ENCODE results near the gene CDKN1B. TPM values are rescaled to one million over a fixed set of nuclear protein-coding genes. Genes with fewer than 3 reads are reported as not detected.

CDKN1B gene
- total and polyA plus RNA-seq, 2 donors (not counting 3 experiments of a cell fraction or from before 2014, with no cell fraction given): 12.7 to 40.8 TPM

- intact Hi-C loops (cut with micrococcal nuclease): no loop called here
- Histone ChIP-seq H3K27me3 (ENCODE audit: control insufficient read depth in 2 of 2, insufficient read depth in 2 of 2, low read length in 2 of 2) (no peaks in the 10 kb centered on the region), H4K20me1 (replicated peaks; ENCODE audit: control insufficient read depth, extremely low read depth, insufficient read depth, low read length) (no peaks in the 10 kb centered on the region), H3K9me1 (replicated peaks; ENCODE audit: control insufficient read depth, extremely low read depth, insufficient read depth, low read length) (no peaks in the 10 kb centered on the region), H3K4me1 (ENCODE audit: control insufficient read depth, extremely low read depth, insufficient read depth, low read length) (no peaks in the 10 kb centered on the region), H3K4me3 (replicated peaks in 1 of 3; ENCODE audit: insufficient read depth in 1 of 3, low read depth in 1 of 3, low read length in 3 of 3) (no peak overlapping the region), H3K36me3 (ENCODE audit: control insufficient read depth in 2 of 2, extremely low read depth in 1 of 2, insufficient read depth in 2 of 2, low read length in 2 of 2) (no peaks in the 10 kb centered on the region), H3K4me2 (ENCODE audit: insufficient read depth, low read length) (no peak overlapping the region), H3K9ac (replicated peaks; ENCODE audit: extremely low read depth, insufficient read depth, low read length) (no peak overlapping the region), H3K9me3 (replicated peaks; ENCODE audit: control insufficient read depth, insufficient read depth, low read length) (no peaks in the 10 kb centered on the region), H2AFZ (ENCODE audit: low read depth, low read length) (no peak overlapping the region), H3K79me2 (ENCODE audit: control insufficient read depth, insufficient read depth, low read length) (no peaks in the 10 kb centered on the region), H3K27ac (ENCODE audit: insufficient read depth, low read depth, low read length) (no peak overlapping the region)
- dilution Hi-C loops (cut with MboI; ENCODE audit: extremely low pct_ligation_motif_present, low sequenced_read_pairs): no loop called here
- ChIA-PET CTCF (interaction anchor here (4.6 kb wide), 1 partner anchor 11 kb away, joined by 48 read pairs; no protein-coding TSS in a partner anchor), POLR2A (no interaction called here)
- no peak for TF ChIP-seq JUN (IDR thresholded peaks at IDR 0.05; ENCODE audit: borderline replicate concordance, insufficient read depth, insufficient read length, low read depth)
- no peak for TF ChIP-seq GATA2 (IDR thresholded peaks at IDR 0.05; ENCODE audit: insufficient read depth, insufficient read length, low read depth, low read length)
- TF ChIP-seq POLR2AphosphoS5 (IDR thresholded peaks at IDR 0.05; ENCODE audit: insufficient read depth, low read depth, low read length): no peak
- no peak for TF ChIP-seq MYC (IDR thresholded peaks at IDR 0.05; ENCODE audit: low read depth, low read length)
- no peak for TF ChIP-seq EZH2 (IDR thresholded peaks at IDR 0.05; ENCODE audit: borderline replicate concordance, low read depth, low read length, severe bottlenecking)
- FAIRE-seq: no peak
- BruUV-seq (replicated peaks): no TSS peak
- no peak for DNase-seq (ENCODE audit: low read depth, low spot score)
Observed at GRCh38 chr12:12748044-12748443, 30.9 kb downstream of the CDKN1B start.

GRCh38 chr12:12749433-12749832 is 32.3 kb downstream of the CDKN1B start:
- Histone ChIP-seq H3K4me2 (ENCODE audit: insufficient read depth, low read length) (no peak overlapping the region), H3K9me1 (replicated peaks; ENCODE audit: control insufficient read depth, extremely low read depth, insufficient read depth, low read length) (no peaks in the 10 kb centered on the region), H3K27me3 (ENCODE audit: control insufficient read depth in 2 of 2, insufficient read depth in 2 of 2, low read length in 2 of 2) (no peaks in the 10 kb centered on the region), H3K4me3 (replicated peaks in 1 of 3; ENCODE audit: insufficient read depth in 1 of 3, low read depth in 1 of 3, low read length in 3 of 3) (no peak overlapping the region), H3K79me2 (ENCODE audit: control insufficient read depth, insufficient read depth, low read length) (no peaks in the 10 kb centered on the region), H3K9ac (replicated peaks; ENCODE audit: extremely low read depth, insufficient read depth, low read length) (no peak overlapping the region), H3K36me3 (ENCODE audit: control insufficient read depth in 2 of 2, extremely low read depth in 1 of 2, insufficient read depth in 2 of 2, low read length in 2 of 2) (no peaks in the 10 kb centered on the region), H2AFZ (ENCODE audit: low read depth, low read length) (no peak overlapping the region), H3K9me3 (replicated peaks; ENCODE audit: control insufficient read depth, insufficient read depth, low read length) (no peaks in the 10 kb centered on the region), H3K4me1 (ENCODE audit: control insufficient read depth, extremely low read depth, insufficient read depth, low read length) (no peaks in the 10 kb centered on the region), H4K20me1 (replicated peaks; ENCODE audit: control insufficient read depth, extremely low read depth, insufficient read depth, low read length) (no peaks in the 10 kb centered on the region), H3K27ac (ENCODE audit: insufficient read depth, low read depth, low read length) (no peak overlapping the region)
- POLR2A ChIA-PET: no interaction called here
- intact Hi-C loops (cut with micrococcal nuclease): no loop called here
- dilution Hi-C loops (cut with MboI; ENCODE audit: extremely low pct_ligation_motif_present, low sequenced_read_pairs): no loop called here
- BruUV-seq (replicated peaks): no TSS peak
- DNase-seq (ENCODE audit: low read depth, low spot score) (no peak), FAIRE-seq (no peak)
- TF ChIP-seq FOS (IDR thresholded peaks at IDR 0.05; ENCODE audit: borderline replicate concordance, insufficient read depth, low read length) (no peak), JUN (IDR thresholded peaks at IDR 0.05; ENCODE audit: borderline replicate concordance, insufficient read depth, insufficient read length, low read depth) (no peak), POLR2AphosphoS5 (IDR thresholded peaks at IDR 0.05; ENCODE audit: insufficient read depth, low read depth, low read length) (no peak), MAX (IDR thresholded peaks at IDR 0.05; ENCODE audit: insufficient read depth, insufficient read length) (no peak), CTCF (IDR thresholded peaks at IDR 0.05; ENCODE audit: extremely low read depth in 1 of 2, insufficient read depth in 1 of 2, low read depth in 1 of 2, low read length in 2 of 2) (no peak), GATA2 (IDR thresholded peaks at IDR 0.05; ENCODE audit: insufficient read depth, insufficient read length, low read depth, low read length) (no peak), POLR2A (IDR thresholded peaks at IDR 0.05; ENCODE audit: low read depth, low read length) (no peak), MYC (IDR thresholded peaks at IDR 0.05; ENCODE audit: low read depth, low read length) (no peak)
- CTCF ChIA-PET: no interaction called here

Data from endothelial cell of umbilical vein (primary cell).